DMS153 treated with DMSO at 0.1 percent for 48 hours (cell line): ENCODE measurements around the gene SPDYE3.
"Not testable (repeated sequence)": the region's sequence is repeated elsewhere in the genome, so short reads cannot be mapped to it uniquely, and the experiment has no call there.

Experiments used
- DNase-seq: peaks from one replicate; lab custom pipeline; 2025; ENCODE audit not compliant: unreplicated experiment; lab: John Stamatoyannopoulos, UW

Gene SPDYE3

GRCh38 chr7:100307402-100307801, at the start of gene SPDYE3:
Gene SPDYE3, plus strand, starts transcription at chr7:100307702. Its CDS starts 184 bp downstream, at chr7:100307886.
- not testable (repeated sequence) for DNase-seq

GRCh38 chr7:100259984-100260383, 47.5 kb upstream of the SPDYE3 start:
- DNase-seq, result not testable (repeated sequence)

DNA sequence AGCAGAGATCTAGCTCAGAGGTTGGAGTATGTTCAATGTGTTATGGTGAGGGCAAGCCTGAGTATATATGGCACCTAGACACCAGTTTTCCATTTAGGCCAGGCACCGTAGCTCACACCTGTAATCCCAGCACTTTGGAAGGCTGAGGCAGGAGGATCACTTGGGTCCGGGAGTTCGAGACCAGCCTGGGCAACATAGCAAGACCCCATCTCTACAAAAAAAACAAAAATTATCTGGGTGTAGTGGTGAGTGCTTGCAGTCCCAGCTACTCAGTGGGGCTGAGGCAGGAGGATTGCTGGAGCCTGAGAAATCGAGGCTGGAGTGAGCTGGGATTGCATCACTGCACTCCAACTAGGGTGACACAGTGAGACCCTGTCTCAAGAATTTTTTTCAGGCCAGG, 44.6 kb upstream of the SPDYE3 start:
- not testable (repeated sequence) for DNase-seq

DNA sequence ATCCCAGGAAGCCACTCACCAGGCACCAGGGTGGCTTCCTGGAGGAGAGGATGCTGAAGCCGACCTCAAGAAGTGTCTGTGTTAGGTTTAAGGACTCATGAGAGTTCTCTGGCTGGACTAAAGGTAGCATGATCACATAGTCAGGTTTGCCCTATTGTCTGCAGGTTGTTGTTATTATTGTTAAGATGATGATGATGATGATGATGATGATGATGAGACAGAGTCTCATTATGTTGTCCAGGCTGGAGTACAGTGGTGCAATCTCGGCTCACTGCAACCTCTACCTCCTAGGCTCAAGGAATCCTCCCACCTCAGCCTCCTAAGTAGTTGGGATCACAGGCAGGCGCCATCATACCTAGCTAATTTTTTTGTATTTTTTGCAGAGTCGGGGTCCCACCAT, 43.3 kb upstream of the SPDYE3 start:
- not testable (repeated sequence) for DNase-seq

DNA sequence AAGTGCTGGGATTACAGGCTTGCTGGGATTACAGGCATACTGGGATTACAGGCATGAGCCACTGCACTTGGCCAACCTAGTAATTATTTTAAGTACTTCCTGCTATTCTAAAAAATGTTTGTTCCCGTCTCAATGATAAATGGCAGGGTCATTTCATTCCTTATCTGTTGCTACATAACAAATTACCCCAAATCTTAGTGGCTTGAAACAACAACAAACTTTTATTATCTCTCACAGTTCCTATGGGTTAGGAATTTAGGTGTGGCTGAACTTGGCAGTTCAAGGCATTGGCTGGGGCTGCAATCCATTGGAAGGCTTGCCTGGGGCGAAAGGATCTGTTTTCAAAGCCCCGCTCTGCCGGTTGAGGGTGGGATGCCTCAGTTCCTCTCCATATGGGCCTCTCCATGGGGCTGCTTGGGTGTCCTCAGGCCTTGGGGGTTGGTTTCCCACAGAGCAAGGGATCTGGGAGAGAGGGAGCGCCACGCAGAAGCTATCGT, 42.8 kb upstream of the SPDYE3 start:
- not testable (repeated sequence) for DNase-seq

DNA sequence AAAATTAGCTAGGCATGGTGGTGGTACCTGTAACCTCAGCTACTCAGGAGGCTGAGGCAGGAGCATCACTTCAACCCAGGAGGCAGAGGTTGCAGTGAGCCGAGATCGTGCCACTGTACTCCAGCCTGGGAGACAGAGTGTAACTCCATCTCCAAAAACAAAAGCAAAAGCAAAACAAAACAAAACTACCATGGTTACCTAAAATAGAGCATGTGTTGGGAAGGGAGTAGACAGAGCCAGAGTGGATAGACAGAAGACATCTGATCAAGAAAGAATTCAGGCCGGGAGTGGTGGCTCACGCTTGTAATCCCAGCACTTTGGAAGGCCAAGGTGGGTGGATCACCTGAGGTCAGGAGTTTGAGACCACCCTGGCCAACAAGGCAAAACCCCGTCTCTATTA, 41.7 kb upstream of the SPDYE3 start:
- not testable (repeated sequence) for DNase-seq

- DNase-seq, result no peak
Measured at GRCh38 chr7:100266576-100267354, 40.7 kb upstream of the SPDYE3 start.

- DNase-seq, result no peak
Measured at GRCh38 chr7:100267648-100268047, 39.9 kb upstream of the SPDYE3 start.

DNA sequence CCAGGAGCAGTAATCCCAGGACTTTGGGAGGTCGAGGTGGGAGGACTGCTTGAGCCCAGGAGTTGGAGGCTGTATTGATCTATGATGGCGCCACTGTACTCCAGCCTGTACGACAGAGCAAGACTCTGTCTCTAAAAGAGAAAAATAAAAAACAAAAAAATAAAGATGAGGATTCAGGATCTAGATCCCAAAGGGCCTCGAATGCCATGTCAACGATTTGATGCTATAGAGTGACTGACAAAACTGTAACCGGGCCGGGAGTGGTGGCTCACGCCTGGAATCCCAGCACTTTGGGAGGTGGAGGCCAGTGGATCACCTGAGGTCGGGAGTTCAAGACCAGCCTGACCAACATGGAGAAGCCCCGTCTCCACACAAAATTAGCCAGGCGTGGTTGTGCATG, 38.6 kb upstream of the SPDYE3 start:
- DNase-seq, result not testable (repeated sequence)

- DNase-seq, result not testable (repeated sequence)
Measured at GRCh38 chr7:100269306-100270045, 38.0 kb upstream of the SPDYE3 start.

DNA sequence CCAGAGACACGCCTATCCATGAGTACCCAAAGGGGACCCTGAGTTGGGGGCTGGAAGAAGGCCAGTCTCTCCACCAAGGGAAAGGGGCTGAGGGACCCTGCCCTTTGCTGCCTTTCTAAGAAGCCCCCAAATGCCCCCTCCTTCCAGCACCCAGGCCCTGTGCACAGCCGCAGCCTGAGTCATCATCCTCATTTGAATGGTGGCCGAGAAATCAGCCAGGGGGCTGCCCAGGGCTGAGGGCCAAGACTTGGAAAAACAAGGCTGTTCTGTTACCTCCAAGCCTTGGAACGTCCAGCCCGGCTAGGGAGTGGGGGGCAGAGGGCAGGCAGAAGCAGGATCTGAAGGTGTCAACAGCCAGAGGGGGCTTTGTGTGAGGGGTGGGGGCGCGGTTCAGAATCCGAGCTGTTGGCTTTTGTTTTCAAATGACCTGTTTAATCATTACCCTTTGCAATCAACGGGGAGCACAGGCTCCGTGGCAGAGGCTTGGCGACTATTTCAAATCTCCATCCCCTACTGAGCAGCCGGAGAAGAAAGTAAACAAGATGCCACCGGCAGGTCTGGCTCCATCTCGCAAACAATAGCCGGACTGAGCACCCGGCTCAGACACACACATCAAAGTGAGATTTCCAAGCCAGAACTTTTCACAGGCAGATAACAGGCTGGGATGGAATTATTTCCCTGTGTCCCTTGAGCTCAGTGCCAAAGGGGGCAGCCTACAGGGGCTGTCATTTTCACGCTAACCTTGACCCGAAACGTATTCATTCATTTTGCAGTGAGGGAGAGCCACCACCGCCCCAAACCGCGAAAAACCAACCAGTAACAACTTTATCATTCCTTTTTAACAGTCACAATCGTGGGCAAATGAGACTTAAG, 37.2 kb upstream of the SPDYE3 start:
- not testable (repeated sequence) for DNase-seq

GRCh38 chr7:100270941-100271593, 36.4 kb upstream of the SPDYE3 start:
- not testable (repeated sequence) for DNase-seq

DNA sequence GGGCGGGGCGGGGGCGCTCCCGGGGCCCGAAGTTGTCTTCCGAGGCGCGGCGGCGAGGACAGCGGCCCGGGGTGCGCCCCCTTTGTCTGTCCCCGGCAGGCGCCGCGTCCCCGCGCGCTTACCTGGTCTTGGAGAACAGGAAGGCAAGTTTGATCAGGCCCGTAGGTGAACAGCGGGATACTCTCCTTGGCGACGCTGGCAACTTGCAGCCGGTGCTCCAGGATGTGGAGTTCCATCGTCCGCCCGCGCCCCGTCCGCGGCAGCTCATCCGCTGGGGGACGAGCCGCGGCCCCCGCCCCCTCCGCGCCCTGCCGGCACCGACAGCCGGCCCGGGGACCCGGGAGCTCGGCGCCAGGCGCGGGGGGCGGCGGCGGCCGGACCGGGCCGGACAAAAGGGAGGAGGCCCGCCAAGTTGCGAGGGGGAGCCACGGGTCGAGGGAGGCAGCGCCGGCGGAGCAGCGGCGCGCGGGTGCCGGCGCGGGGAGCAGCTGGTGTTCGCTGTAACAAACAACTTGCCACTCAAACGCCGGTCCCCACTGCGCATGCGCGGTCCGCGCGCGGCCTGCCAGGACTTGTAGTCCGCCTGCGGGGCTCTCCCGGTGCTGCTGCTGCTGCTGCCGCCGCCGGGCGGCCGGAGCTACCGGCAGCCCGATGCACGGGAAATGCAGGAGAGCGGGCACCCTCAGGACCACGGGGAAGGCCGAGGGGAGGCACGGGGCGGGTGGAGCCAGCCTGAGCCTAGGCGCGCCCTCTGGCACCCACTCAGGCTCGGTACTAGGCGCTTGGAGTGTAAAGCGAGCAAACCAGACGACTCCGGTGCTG, 35.6 kb upstream of the SPDYE3 start:
- peak; percentile 90 for DNase-seq

DNA sequence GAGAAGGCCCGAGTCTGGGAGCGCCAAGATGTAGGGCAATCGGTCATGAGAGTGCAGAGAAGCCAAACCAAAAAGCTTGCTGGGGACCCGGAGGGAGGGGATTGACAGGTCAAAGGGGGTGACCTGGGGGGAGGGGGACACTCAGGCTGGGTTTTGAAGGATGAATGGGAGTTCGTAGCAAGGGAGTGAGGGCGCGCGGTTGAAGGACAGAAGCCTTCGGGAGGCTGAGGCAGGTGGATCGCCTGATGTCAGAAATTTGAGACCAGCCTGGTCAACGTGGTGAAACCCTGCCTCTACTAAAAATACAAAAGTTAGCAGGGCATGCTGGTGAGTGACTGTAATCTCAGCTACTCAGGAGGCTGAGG, 35.0 kb upstream of the SPDYE3 start:
- not testable (repeated sequence) for DNase-seq

DNA sequence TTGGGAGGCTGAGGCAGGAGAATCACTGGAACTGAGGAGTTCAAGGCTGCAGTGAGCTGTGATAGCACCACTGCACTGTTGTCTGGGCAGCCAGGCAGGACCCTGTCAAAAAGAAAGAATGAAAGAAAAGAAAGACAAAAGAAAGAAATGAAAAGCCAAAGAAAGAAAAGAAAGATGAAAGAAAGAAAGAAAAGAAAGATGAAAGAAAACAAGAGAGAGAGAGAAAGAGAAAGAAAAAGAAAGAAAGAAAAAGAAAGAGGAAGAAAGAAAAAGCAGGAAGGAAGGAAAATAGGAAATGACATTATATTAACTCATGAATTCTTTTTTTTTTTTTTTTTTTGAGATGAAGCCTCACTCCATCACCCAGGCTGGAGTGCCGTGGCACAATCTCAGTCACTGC, 32.4 kb upstream of the SPDYE3 start:
- DNase-seq, result no peak

- not testable (repeated sequence) for DNase-seq
Measured at GRCh38 chr7:100276126-100276525, 31.4 kb upstream of the SPDYE3 start.

- not testable (repeated sequence) for DNase-seq
Measured at GRCh38 chr7:100282069-100282608, 25.4 kb upstream of the SPDYE3 start.

GRCh38 chr7:100283147-100283546, 24.4 kb upstream of the SPDYE3 start:
- not testable (repeated sequence) for DNase-seq

DNA sequence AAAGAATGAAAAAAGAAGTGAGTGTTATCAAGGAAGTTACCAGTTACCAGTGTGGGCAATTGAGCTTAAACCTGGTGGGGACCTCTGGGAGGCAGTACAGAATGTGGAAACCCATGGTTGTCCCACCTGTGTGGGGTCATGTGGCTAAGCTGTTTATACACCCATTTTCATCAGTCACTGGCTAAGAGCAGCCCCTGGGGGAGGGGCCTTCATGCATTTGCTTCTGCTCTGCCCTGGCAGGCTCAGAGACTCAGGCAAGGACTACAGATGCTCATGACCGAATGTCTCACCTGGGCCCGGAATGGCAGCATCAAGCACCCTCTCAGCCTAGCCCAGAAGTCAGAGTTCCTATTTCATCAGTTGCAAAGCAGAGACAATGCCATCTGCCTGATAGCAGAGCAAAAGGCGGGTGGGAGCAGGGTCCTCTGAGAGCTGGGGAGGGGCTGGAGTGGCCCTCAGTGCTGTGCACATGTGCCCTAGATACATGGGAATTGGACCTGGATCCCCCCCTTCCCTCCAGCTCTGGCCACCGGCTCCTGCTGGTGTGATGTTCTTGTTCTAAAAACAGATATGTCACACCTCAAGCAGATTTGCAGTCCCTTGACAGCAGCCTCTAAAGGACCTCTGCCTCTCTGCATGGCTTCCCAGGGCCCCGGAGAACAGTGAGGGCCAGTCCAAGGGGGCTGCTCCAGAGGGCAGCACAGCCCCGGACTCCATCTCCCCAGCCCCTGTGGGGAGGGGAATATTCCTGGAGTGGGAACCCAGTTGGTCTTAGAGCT, 20.1 kb upstream of the SPDYE3 start:
- not testable (repeated sequence) for DNase-seq
